NCI-H2196 treated with DMSO at 0.1 percent for 48 hours (cell line): ENCODE data around the gene GFOD1.

ENCODE experiments used
- DNase-seq: peaks from one replicate; lab custom pipeline; 2025; ENCODE audit not compliant: unreplicated experiment; lab: John Stamatoyannopoulos, UW

Gene GFOD1

DNA sequence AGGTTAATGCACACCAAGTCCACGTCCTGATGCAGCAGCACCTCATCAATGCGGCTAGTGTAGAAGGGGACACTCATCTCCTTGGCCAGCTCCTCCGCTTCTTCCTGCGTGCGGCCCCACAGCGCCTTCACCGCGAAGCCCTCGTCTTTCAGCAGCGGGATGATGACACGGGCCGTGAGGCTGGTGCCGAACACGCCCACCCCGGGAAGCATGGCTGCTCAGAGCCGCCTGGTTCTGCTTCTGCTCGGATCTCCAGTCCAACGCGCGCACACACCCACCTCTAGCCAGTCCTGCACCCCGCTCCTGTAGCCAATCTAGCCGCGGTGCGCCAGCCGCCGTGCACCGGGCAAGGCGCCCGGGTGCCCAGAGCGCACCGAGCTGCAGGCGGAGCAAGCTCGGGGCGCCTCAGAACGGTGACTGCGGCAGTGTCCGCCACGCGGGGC is 700 bp downstream of the GFOD1 start:
- DNase-seq = no peak

DNA sequence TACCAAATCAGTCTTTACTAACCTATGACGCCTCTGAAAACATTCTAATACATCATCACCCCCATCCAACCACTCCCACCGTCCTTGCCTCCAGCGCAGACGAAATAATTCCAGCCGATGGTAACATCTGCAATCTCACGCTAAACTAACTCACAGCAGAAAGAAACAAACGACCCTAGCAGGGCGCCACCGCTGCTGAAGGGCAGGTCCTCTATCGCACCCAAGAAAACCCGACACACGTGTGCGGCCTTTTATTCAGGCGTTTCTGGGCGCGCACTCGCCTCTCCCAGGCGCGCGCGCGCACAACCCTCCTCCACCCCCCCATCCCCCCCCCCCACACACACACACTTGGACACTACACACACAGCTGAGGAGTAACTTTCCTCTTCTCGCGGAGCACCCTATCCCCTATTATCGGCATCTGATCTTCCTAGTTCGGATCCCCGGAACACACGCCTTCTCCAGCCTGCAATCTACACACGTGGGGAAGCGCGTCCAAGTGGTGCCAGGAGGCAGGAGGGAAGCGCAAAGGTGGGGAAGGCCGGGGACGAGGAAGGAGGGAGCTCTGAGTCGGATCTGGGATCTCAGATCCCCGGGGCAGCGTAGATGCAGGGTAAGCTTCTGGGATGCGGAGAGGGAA is 1.4 kb downstream of the GFOD1 start:
- peak; percentile 30 for DNase-seq

DNA sequence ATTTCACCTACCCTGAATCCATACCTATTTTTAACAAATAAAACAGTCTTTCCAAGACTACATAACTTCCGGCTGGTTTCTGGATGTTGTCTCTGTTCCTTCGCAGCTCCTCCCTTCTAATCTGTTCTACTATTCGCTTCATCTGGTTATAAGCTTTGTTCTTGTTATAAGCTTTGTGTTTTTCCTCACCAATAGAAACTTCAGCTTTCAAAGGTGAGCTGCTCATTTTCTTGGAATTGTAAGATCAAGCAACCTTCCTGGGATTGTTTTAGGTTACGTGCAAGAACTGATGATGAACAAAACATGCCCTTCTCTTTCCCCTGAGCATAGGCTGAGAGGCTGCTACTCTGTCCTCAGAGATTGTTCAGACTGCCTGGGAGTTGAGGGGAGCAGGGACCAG is 2.1 kb downstream of the GFOD1 start:
- DNase-seq = no peak

GRCh38 chr6:13484827-13485226 is 2.6 kb downstream of the GFOD1 start:
- DNase-seq = no peak

DNA sequence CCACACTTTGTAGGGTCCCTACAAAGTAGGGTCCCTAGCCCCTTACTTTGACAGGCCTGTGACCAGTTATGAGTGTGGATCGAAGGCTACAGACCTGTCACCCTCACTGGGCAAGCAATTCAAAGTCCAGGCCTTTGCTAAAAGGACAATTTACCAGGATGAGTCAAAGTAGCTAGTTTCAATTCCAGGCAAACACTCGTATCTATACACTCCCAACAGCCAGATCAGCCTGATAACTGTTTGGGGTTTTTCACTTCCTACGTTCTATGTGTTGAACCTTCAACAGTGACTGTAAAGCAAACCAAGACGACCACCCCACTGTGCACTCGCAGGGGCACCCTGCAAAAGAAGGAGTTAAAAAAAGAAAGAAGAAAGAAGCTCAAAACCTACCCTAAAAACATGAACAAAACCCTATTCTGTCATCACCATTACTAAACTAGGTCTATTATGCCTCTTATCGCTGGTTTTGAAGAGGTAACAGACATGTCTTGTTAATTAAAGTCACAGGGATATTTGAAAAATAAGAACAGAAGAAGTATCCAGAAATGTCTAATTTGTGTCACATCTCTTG is 3.2 kb downstream of the GFOD1 start:
- DNase-seq = no peak

DNA sequence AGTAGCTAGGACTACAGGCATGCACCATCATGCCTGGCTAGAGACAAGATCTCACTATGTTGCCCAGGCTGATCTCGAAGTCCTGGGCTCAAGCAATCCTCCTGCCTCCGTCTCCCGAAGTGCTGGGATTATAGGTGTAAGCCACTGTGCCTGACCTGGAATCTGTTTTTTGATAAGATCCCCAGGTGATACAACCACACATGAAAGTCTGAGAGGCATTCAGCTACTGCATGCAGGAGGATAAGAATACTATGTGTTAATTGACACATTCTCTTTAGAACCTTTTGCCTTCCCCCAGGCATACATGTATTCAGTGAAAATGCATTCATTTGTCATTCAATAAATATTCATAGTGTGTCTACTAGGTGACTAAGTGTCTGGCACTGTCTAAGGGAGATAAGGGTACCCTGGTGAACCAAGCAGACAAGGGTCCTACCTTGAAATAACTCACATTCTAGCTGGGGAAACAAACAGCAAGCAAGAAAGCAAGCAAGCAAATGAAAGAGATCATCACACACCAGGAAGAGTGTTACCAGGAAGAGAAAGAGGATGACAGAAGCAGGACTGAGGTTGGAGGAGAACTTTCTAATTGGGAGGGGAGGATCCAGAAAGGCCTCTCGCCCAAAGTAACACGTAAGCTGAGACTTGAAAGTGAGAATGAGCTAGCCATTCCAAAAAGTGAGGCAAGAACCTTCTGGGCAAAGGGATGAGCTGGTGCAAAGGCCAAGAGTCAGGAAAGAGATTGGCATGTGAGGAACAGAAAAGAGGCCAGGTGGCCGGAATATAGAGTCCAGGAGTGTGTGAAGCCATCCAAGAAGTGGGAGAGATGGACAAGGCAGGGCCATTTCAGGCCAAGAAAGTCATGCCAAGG is 6.5 kb downstream of the GFOD1 start:
- DNase-seq = no peak

DNA sequence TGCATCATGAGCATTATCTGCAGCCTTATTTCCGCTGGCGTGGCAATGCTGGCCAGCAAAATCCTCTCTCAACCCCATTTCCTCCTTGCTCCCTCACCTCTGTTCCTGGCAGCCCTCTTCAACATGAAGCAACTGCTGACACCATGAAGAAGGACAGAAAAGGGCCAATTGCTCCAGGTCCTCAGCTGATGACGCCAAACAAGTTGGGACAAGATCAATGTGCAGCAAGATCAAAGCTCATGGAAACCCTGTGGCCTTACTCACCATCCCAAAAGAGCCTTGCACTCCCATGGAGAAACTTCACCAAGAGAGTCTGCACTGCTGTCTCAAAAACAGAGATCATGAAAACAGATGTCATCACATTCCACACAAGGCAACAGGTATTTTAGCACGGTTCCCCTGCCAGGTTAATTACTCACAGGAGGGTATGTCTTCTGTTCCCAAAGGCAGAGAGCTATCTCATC is 7.4 kb downstream of the GFOD1 start:
- no peak for DNase-seq

DNA sequence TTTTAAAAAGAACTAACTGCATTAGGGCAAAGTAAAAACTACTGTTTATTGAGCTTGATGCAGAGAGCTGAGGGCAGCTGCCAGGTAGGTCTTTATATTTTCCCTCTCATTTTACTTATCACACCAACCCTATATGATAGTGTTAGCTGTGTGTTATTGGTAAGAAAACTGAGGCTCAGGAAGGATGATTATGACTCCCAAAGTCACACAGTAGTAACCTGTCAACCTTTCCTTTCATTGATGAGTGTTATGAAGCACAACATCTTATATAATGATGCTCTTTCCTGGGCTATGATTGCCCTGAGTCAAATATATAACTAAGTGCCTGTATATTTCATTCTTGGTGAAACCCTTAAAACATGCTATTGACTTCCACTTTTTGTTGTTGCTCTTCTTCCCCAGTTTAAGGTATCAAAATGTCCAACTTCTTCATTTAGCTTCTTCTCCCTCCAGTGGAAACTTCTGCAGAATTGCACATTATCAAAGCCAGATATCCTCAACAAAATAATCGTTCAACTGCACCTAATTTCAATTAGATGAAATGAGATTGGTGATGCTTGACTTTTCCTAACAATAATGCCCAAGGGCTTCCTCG is 8.1 kb downstream of the GFOD1 start:
- no peak for DNase-seq

GRCh38 chr6:13478525-13478966 is 8.9 kb downstream of the GFOD1 start:
- DNase-seq = no peak

- DNase-seq = no peak
Observed at GRCh38 chr6:13474787-13475186, 12.6 kb downstream of the GFOD1 start.

- no peak for DNase-seq
Observed at GRCh38 chr6:13474360-13474759, 13.0 kb downstream of the GFOD1 start.

GRCh38 chr6:13473768-13474165 is 13.6 kb downstream of the GFOD1 start:
- no peak for DNase-seq

DNA sequence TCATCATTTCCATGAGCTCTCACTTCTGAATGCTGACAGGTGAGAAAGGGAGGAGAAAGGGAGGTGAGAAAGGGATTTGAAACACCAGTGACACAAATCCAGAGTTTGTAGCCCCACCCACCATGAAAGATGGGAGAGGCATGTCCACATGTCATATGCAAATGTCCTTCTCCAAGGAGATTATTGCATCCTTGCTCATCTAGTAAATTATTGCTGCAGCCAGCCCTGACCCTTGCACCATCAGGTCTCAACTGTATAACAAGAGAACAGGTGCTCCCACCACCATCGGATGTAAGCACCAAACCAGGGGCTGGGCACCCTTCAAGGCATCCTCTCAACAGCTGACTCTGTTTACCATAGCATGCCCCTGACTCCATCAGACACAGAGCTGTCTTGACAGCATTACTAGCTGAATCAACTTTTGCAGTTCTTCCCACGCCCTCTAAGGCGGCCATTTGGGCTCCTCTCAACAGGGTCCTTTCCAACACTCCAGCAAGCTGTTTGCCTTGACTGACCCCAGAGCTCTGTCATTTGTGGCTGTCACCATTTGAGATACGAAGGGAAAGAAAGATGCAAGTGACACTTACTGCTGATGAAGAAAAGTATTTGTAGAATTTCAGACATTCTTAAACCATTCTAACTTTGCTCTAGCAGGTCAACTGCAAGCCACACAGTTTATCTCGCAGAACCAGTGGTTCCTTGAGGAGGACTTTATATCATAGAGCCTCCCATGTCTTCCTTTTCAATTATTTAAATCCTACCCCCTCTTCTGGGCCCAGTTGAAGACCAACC is 14.2 kb downstream of the GFOD1 start:
- no peak for DNase-seq

DNA sequence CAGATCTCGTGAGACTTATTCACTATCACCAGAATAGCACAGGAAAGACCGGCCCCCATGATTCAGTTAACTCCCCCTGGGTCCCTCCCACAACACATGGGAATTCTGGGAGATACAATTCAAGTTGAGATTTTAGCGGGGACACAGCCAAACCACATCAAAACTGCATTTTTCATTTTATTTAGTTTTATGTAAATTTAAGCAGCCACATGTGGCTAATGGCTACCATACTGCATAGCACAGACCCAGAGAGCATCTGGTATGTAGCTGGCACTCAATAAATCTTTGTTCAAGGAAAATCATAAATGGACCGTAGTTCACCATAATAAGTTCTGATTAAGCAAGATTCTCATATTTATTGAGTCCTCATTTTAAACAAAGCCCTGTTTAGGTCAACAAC is 15.3 kb downstream of the GFOD1 start:
- no peak for DNase-seq

- DNase-seq = no peak
Observed at GRCh38 chr6:13471184-13471583, 16.2 kb downstream of the GFOD1 start.

- no peak for DNase-seq
Observed at GRCh38 chr6:13470238-13471140, 16.9 kb downstream of the GFOD1 start.

GRCh38 chr6:13469693-13470092 is 17.7 kb downstream of the GFOD1 start:
- DNase-seq = no peak

DNA sequence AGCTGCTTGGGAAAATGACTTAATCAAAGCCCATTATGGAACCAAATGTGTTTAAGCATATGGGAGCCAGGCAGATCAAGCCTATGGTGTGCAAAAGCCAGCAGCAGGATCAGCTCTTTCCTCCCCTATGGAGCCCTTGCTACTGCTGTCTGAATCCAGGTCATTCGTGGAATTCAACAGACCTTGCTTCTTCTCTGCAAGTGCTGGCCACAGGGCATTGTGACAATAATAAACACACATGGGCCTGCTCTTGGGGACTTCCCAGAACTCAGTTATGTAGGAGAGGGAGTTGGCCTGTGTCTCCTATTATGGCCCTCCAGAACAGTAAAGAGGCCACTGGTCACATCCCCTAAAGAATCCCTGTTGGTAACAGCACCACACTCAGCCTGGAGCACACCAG is 18.6 kb downstream of the GFOD1 start:
- DNase-seq = no peak

- DNase-seq = no peak
Observed at GRCh38 chr6:13467216-13467600, 20.2 kb downstream of the GFOD1 start.
